ENCODE results near the gene OR6M1.

Gene OR6M1

GRCh38 chr11:123833095-123833494 is 26.9 kb upstream of the OR6M1 start:
- no peaks in the 10 kb centered on the region for H3K4me1 ChIP-seq (ENCODE audit: control insufficient read depth in 2 of 2, insufficient read depth in 1 of 2, low read depth in 1 of 2, low read length in 2 of 2)
- no peak overlapping the region for H2AFZ ChIP-seq (ENCODE audit: low read length)
- H3K79me1 ChIP-seq (ENCODE audit: low read depth, low read length), result no peaks in the 10 kb centered on the region
- no peak overlapping the region for H3K4ac ChIP-seq (ENCODE audit: low read length)
- H2BK12ac ChIP-seq (ENCODE audit: low read length), result no peak overlapping the region
- no peak overlapping the region for H3K9ac ChIP-seq (ENCODE audit: low read depth, low read length, poor library complexity)
- no peak overlapping the region for H2BK15ac ChIP-seq (ENCODE audit: low read length)
- H2BK5ac ChIP-seq (ENCODE audit: low read length), result no peak overlapping the region
- no peak overlapping the region for H3K4me2 ChIP-seq (ENCODE audit: insufficient read depth, low read length, poor library complexity, severe bottlenecking)
- H2AK5ac ChIP-seq (ENCODE audit: low read depth, low read length), result no peak overlapping the region
- H2BK120ac ChIP-seq (ENCODE audit: low read depth, low read length), result no peak overlapping the region
- H3K36me3 ChIP-seq (replicated peaks in 1 of 2; ENCODE audit: control insufficient read depth in 2 of 2, insufficient read depth in 2 of 2, low read length in 2 of 2), result no peaks in the 10 kb centered on the region
- H4K91ac ChIP-seq (ENCODE audit: low read depth, low read length, poor library complexity), result no peak overlapping the region
- H3K23ac ChIP-seq (ENCODE audit: low read depth, low read length, poor library complexity), result no peak overlapping the region
- DNase-seq (ENCODE audit: low spot score), result no peak
- no peak overlapping the region for H3K4me3 ChIP-seq (ENCODE audit: low read length in 2 of 2)
- no peaks in the 10 kb centered on the region for H3K27me3 ChIP-seq (ENCODE audit: control insufficient read depth in 3 of 3, insufficient read depth in 3 of 3, low read depth in 1 of 3, low read length in 3 of 3)
- no peak overlapping the region for H3K14ac ChIP-seq (ENCODE audit: low read length)
- H3K18ac ChIP-seq (ENCODE audit: low read length), result no peak overlapping the region
- H3K27ac ChIP-seq (replicated peaks; ENCODE audit: low read length), result no peak overlapping the region
- no CpG with 5 or more reads among the region's 2 CpGs for WGBS, 2 donors (ENCODE audit: extremely low coverage in 2 of 2, insufficient read length in 2 of 2, insufficient replicate concordance in 1 of 2)
- no peak overlapping the region for H4K8ac ChIP-seq (ENCODE audit: low read depth, low read length)
- no peaks in the 10 kb centered on the region for H3K9me3 ChIP-seq (replicated peaks in 1 of 2; ENCODE audit: control insufficient read depth in 2 of 2, insufficient read depth in 1 of 2, low read depth in 1 of 2, low read length in 2 of 2)

GRCh38 chr11:123829745-123830144 is 23.6 kb upstream of the OR6M1 start:
- no peaks in the 10 kb centered on the region for H3K79me1 ChIP-seq (ENCODE audit: low read depth, low read length)
- H3K18ac ChIP-seq (ENCODE audit: low read length), result no peak overlapping the region
- H2BK120ac ChIP-seq (ENCODE audit: low read depth, low read length), result no peak overlapping the region
- H2BK15ac ChIP-seq (ENCODE audit: low read length), result no peak overlapping the region
- no peak overlapping the region for H3K9ac ChIP-seq (ENCODE audit: low read depth, low read length, poor library complexity)
- no peak overlapping the region for H2BK12ac ChIP-seq (ENCODE audit: low read length)
- no peak overlapping the region for H3K4me3 ChIP-seq (ENCODE audit: low read length in 2 of 2)
- no peak overlapping the region for H2AK5ac ChIP-seq (ENCODE audit: low read depth, low read length)
- H3K27me3 ChIP-seq (ENCODE audit: control insufficient read depth in 3 of 3, insufficient read depth in 3 of 3, low read depth in 1 of 3, low read length in 3 of 3), result no peaks in the 10 kb centered on the region
- no peaks in the 10 kb centered on the region for H3K9me3 ChIP-seq (replicated peaks in 1 of 2; ENCODE audit: control insufficient read depth in 2 of 2, insufficient read depth in 1 of 2, low read depth in 1 of 2, low read length in 2 of 2)
- DNase-seq (ENCODE audit: low spot score), result no peak
- H3K4me2 ChIP-seq (ENCODE audit: insufficient read depth, low read length, poor library complexity, severe bottlenecking), result no peak overlapping the region
- H4K8ac ChIP-seq (ENCODE audit: low read depth, low read length), result peak overlapping the region; percentile 17
- H2AFZ ChIP-seq (ENCODE audit: low read length), result no peak overlapping the region
- no peak overlapping the region for H3K23ac ChIP-seq (ENCODE audit: low read depth, low read length, poor library complexity)
- no peak overlapping the region for H3K14ac ChIP-seq (ENCODE audit: low read length)
- H3K27ac ChIP-seq (replicated peaks; ENCODE audit: low read length), result no peak overlapping the region
- no peak overlapping the region for H3K4ac ChIP-seq (ENCODE audit: low read length)
- H2BK5ac ChIP-seq (ENCODE audit: low read length), result no peak overlapping the region
- WGBS, 2 donors (ENCODE audit: extremely low coverage in 2 of 2, insufficient read length in 2 of 2, insufficient replicate concordance in 1 of 2), result no CpG with 5 or more reads among the region's 7 CpGs
- H3K4me1 ChIP-seq (ENCODE audit: control insufficient read depth in 2 of 2, insufficient read depth in 1 of 2, low read depth in 1 of 2, low read length in 2 of 2), result no peaks in the 10 kb centered on the region
- H3K36me3 ChIP-seq (replicated peaks in 1 of 2; ENCODE audit: control insufficient read depth in 2 of 2, insufficient read depth in 2 of 2, low read length in 2 of 2), result no peaks in the 10 kb centered on the region
- no peak overlapping the region for H4K91ac ChIP-seq (ENCODE audit: low read depth, low read length, poor library complexity)

- no peak overlapping the region for H3K23ac ChIP-seq (ENCODE audit: low read depth, low read length, poor library complexity)
- H2BK12ac ChIP-seq (ENCODE audit: low read length), result no peak overlapping the region
- no peak overlapping the region for H3K27ac ChIP-seq (replicated peaks; ENCODE audit: low read length)
- H2AK5ac ChIP-seq (ENCODE audit: low read depth, low read length), result no peak overlapping the region
- H2AFZ ChIP-seq (ENCODE audit: low read length), result no peak overlapping the region
- no peak overlapping the region for H3K4me3 ChIP-seq (ENCODE audit: low read length in 2 of 2)
- no peak overlapping the region for H3K4me2 ChIP-seq (ENCODE audit: insufficient read depth, low read length, poor library complexity, severe bottlenecking)
- no peak overlapping the region for H2BK5ac ChIP-seq (ENCODE audit: low read length)
- no peak for DNase-seq (ENCODE audit: low spot score)
- H3K4ac ChIP-seq (ENCODE audit: low read length), result no peak overlapping the region
- H3K9ac ChIP-seq (ENCODE audit: low read depth, low read length, poor library complexity), result no peak overlapping the region
- no peaks in the 10 kb centered on the region for H3K79me1 ChIP-seq (ENCODE audit: low read depth, low read length)
- no peak overlapping the region for H4K91ac ChIP-seq (ENCODE audit: low read depth, low read length, poor library complexity)
- no peak overlapping the region for H3K18ac ChIP-seq (ENCODE audit: low read length)
- no peaks in the 10 kb centered on the region for H3K27me3 ChIP-seq (ENCODE audit: control insufficient read depth in 3 of 3, insufficient read depth in 3 of 3, low read depth in 1 of 3, low read length in 3 of 3)
- H4K8ac ChIP-seq (ENCODE audit: low read depth, low read length), result no peak overlapping the region
- no peak overlapping the region for H3K14ac ChIP-seq (ENCODE audit: low read length)
- H2BK120ac ChIP-seq (ENCODE audit: low read depth, low read length), result no peak overlapping the region
- no peak overlapping the region for H2BK15ac ChIP-seq (ENCODE audit: low read length)
- WGBS, 2 donors (ENCODE audit: extremely low coverage in 2 of 2, insufficient read length in 2 of 2, insufficient replicate concordance in 1 of 2), result no CpG with 5 or more reads among the region's 3 CpGs
- H3K4me1 ChIP-seq (ENCODE audit: control insufficient read depth in 2 of 2, insufficient read depth in 1 of 2, low read depth in 1 of 2, low read length in 2 of 2), result no peaks in the 10 kb centered on the region
- H3K36me3 ChIP-seq (replicated peaks in 1 of 2; ENCODE audit: control insufficient read depth in 2 of 2, insufficient read depth in 2 of 2, low read length in 2 of 2), result no peaks in the 10 kb centered on the region
- no peaks in the 10 kb centered on the region for H3K9me3 ChIP-seq (replicated peaks in 1 of 2; ENCODE audit: control insufficient read depth in 2 of 2, insufficient read depth in 1 of 2, low read depth in 1 of 2, low read length in 2 of 2)
Measured at GRCh38 chr11:123822599-123822998, 16.4 kb upstream of the OR6M1 start.

- H3K4me2 ChIP-seq (ENCODE audit: insufficient read depth, low read length, poor library complexity, severe bottlenecking), result no peak overlapping the region
- no peak overlapping the region for H4K8ac ChIP-seq (ENCODE audit: low read depth, low read length)
- no peak overlapping the region for H3K4ac ChIP-seq (ENCODE audit: low read length)
- H3K23ac ChIP-seq (ENCODE audit: low read depth, low read length, poor library complexity), result no peak overlapping the region
- no peak overlapping the region for H2BK12ac ChIP-seq (ENCODE audit: low read length)
- no peak overlapping the region for H2BK5ac ChIP-seq (ENCODE audit: low read length)
- no peak overlapping the region for H2AFZ ChIP-seq (ENCODE audit: low read length)
- H3K9ac ChIP-seq (ENCODE audit: low read depth, low read length, poor library complexity), result no peak overlapping the region
- no peak overlapping the region for H2BK120ac ChIP-seq (ENCODE audit: low read depth, low read length)
- no peaks in the 10 kb centered on the region for H3K9me3 ChIP-seq (replicated peaks in 1 of 2; ENCODE audit: control insufficient read depth in 2 of 2, insufficient read depth in 1 of 2, low read depth in 1 of 2, low read length in 2 of 2)
- H2BK15ac ChIP-seq (ENCODE audit: low read length), result no peak overlapping the region
- H3K36me3 ChIP-seq (replicated peaks in 1 of 2; ENCODE audit: control insufficient read depth in 2 of 2, insufficient read depth in 2 of 2, low read length in 2 of 2), result no peaks in the 10 kb centered on the region
- no peak overlapping the region for H2AK5ac ChIP-seq (ENCODE audit: low read depth, low read length)
- no peak for DNase-seq (ENCODE audit: low spot score)
- H3K14ac ChIP-seq (ENCODE audit: low read length), result no peak overlapping the region
- no peak overlapping the region for H3K27ac ChIP-seq (replicated peaks; ENCODE audit: low read length)
- no peaks in the 10 kb centered on the region for H3K27me3 ChIP-seq (ENCODE audit: control insufficient read depth in 3 of 3, insufficient read depth in 3 of 3, low read depth in 1 of 3, low read length in 3 of 3)
- no peak overlapping the region for H3K4me3 ChIP-seq (ENCODE audit: low read length in 2 of 2)
- no peak overlapping the region for H4K91ac ChIP-seq (ENCODE audit: low read depth, low read length, poor library complexity)
- no peaks in the 10 kb centered on the region for H3K79me1 ChIP-seq (ENCODE audit: low read depth, low read length)
- H3K18ac ChIP-seq (ENCODE audit: low read length), result no peak overlapping the region
- no CpG with 5 or more reads among the region's 2 CpGs for WGBS, 2 donors (ENCODE audit: extremely low coverage in 2 of 2, insufficient read length in 2 of 2, insufficient replicate concordance in 1 of 2)
- H3K4me1 ChIP-seq (ENCODE audit: control insufficient read depth in 2 of 2, insufficient read depth in 1 of 2, low read depth in 1 of 2, low read length in 2 of 2), result no peaks in the 10 kb centered on the region
Measured at GRCh38 chr11:123822032-123822431, 15.9 kb upstream of the OR6M1 start.

Measured in neuronal stem cell (in vitro differentiated cells).